ENCODE data around the gene BICRA. TPM values are rescaled to one million over a fixed set of nuclear protein-coding genes. Genes with fewer than 3 reads are reported as not detected.

Gene BICRA
- total and polyA plus RNA-seq, 7 donors, result 3.1 to 22.4 (median 9.9) TPM

DNA sequence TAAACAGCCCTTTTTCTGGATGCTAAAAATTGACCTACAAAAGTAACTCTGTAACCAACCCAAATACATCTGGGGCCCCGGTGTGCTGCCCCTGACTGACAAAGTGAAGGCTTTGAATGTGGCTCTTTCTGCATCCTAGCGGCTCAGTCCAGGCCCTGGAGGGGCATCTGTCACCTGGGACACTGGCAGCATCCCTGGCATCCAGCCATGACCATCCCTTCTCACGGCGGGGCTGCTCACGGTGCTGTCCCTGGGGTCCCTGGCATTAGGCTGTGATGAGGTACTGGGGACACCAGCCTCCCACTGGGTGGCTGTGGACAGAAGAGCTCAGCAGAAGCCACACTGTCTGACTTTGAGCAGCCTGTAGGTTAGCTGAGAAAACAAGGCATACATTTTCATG lies 34.3 kb downstream of the BICRA start:
- Histone ChIP-seq H3K9me3 (no peaks in the 10 kb centered on the region), H3K27me3 (ENCODE audit: insufficient read depth in 3 of 3, low read length in 2 of 3) (no peaks in the 10 kb centered on the region), H3K27ac (no peak overlapping the region), H3K36me3 (ENCODE audit: insufficient read depth in 1 of 2, low read depth in 1 of 2) (peaks cover 0 to 7% of the 10 kb centered on the region in 2 donors), H3K4me3 (no peak overlapping the region), H3K4me1 (peaks cover 30% of the 10 kb centered on the region)
- peak in 1 of 2 donors; percentile 40 for DNase-seq
- intact Hi-C loops (cut with DNase I), result no loop called here
- no peak for ATAC-seq
- TF ChIP-seq, protein P1, sequence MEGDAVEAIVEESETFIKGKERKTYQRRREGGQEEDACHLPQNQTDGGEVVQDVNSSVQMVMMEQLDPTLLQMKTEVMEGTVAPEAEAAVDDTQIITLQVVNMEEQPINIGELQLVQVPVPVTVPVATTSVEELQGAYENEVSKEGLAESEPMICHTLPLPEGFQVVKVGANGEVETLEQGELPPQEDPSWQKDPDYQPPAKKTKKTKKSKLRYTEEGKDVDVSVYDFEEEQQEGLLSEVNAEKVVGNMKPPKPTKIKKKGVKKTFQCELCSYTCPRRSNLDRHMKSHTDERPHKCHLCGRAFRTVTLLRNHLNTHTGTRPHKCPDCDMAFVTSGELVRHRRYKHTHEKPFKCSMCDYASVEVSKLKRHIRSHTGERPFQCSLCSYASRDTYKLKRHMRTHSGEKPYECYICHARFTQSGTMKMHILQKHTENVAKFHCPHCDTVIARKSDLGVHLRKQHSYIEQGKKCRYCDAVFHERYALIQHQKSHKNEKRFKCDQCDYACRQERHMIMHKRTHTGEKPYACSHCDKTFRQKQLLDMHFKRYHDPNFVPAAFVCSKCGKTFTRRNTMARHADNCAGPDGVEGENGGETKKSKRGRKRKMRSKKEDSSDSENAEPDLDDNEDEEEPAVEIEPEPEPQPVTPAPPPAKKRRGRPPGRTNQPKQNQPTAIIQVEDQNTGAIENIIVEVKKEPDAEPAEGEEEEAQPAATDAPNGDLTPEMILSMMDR (IDR thresholded peaks at IDR 0.05), result no peak
- 63 to 82% (median 80%) methylated on average over 5 of the region's 5 CpGs for WGBS, 3 donors

DNA sequence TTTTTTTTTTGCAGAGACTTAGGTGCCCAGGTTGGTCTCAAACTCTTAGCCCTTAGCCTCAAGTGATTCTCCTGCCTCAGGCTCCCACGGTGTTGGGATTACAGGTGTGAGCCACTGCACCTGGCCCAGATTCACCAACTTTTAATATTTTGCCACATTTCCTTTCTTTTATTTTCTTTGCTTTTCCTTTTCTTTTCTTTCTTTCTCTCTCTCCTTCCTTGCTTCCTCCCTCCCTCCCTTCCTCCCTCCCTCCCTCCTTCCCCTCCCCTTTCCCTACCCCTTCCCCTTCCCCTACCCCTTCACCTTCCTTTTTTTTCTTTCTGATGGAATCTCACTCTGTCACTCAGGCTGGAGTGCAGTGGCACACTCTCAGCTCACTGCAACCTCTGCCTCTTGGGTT lies 35.3 kb downstream of the BICRA start:
- no peak for ATAC-seq
- Histone ChIP-seq H3K9me3 (no peaks in the 10 kb centered on the region), H3K27me3 (ENCODE audit: insufficient read depth in 3 of 3, low read length in 2 of 3) (no peaks in the 10 kb centered on the region), H3K36me3 (ENCODE audit: insufficient read depth in 1 of 2, low read depth in 1 of 2) (peaks cover 0 to 7% of the 10 kb centered on the region in 2 donors), H3K27ac (peak overlapping the region; percentile 15), H3K4me1 (peaks cover 30% of the 10 kb centered on the region), H3K4me3 (no peak overlapping the region)
- DNase-seq, result no peak
- intact Hi-C loops (cut with DNase I), result no loop called here
- TF ChIP-seq, protein P1 (IDR thresholded peaks at IDR 0.05), result no peak
- WGBS, 3 donors, result 94 to 100% (median 100%) methylated on average over 1 of the region's 1 CpG

DNA sequence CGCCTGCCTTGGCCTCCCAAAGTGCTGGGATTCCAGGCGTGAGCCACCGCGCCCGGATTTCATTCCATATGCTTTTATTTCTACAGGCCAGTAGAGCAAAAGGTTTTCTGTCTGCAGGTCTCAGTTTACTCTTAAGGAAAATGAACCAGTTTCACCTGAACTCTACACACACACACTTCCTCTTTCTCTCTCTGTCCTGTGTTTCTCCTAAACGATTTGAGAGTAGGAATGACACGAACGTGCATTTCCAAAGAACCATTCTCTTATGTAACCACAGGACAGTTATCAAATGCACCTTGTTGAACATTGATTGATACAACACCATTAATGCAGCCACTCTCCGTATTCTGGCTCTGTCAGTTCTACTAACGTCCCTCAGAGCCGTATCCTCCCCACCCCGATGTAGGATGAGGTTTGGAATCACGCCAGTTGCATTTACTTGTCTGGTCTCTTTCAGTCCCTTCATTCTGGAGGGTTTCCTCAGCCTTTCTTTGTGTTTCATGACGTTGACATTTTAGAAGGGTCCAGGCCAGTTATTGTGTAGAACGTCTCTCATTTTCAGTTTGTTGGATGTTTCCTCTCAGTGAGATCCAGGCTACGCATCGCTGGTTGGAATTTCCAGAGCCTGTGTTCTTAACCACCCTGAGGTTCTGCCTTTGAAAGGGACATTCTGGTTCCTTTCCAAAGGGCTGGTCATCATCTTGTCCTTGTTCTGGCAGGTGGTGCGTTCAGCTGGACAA lies 36.0 kb downstream of the BICRA start:
- Histone ChIP-seq H3K27ac (peak overlapping the region; percentile 15), H3K9me3 (no peaks in the 10 kb centered on the region), H3K4me1 (peaks cover 30% of the 10 kb centered on the region), H3K4me3 (no peak overlapping the region), H3K36me3 (ENCODE audit: insufficient read depth in 1 of 2, low read depth in 1 of 2) (peaks cover 0 to 7% of the 10 kb centered on the region in 2 donors), H3K27me3 (ENCODE audit: insufficient read depth in 3 of 3, low read length in 2 of 3) (no peaks in the 10 kb centered on the region)
- peak in 1 of 2 donors; percentile 28 for DNase-seq
- TF ChIP-seq, protein P1 (IDR thresholded peaks at IDR 0.05), result no peak
- ATAC-seq, result no peak
- intact Hi-C loops (cut with DNase I), result no loop called here
- WGBS, 3 donors, result 58 to 63% (median 63%) methylated on average over 18 of the region's 18 CpGs

DNA sequence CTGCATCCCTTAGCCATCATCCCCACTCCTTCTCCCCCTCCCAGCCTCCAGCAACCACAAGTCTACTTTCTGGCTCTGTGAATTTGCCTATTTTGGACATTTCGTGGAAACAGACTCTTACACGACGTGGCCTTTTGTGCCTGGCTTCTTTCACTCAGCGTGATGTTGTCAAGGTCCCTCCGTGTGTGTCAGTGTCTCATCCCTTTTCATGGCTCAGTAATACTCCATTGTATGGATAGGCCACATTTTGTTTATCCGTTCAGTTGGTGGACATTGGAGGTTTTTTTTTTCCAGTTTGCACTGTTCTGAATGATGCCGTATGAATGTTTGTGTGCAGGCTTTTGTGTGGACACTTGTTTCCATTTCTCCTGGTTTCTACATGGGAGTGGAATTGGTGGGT lies 38.0 kb downstream of the BICRA start:
- intact Hi-C loops (cut with DNase I), result no loop called here
- no peaks in the 10 kb centered on the region for H3K27me3 ChIP-seq (ENCODE audit: insufficient read depth in 3 of 3, low read length in 2 of 3)
- DNase-seq, result no peak
- H3K4me1 ChIP-seq, result peaks cover 30% of the 10 kb centered on the region
- H3K36me3 ChIP-seq (ENCODE audit: insufficient read depth in 1 of 2, low read depth in 1 of 2), result peaks cover 0 to 7% of the 10 kb centered on the region in 2 donors
- no peak overlapping the region for H3K4me3 ChIP-seq
- no peak overlapping the region for H3K27ac ChIP-seq
- WGBS, 3 donors, result 98% methylated on average over 7 of the region's 7 CpGs
- no peak for ATAC-seq
- no peaks in the 10 kb centered on the region for H3K9me3 ChIP-seq
- TF ChIP-seq, protein P1 (IDR thresholded peaks at IDR 0.05), result no peak

DNA sequence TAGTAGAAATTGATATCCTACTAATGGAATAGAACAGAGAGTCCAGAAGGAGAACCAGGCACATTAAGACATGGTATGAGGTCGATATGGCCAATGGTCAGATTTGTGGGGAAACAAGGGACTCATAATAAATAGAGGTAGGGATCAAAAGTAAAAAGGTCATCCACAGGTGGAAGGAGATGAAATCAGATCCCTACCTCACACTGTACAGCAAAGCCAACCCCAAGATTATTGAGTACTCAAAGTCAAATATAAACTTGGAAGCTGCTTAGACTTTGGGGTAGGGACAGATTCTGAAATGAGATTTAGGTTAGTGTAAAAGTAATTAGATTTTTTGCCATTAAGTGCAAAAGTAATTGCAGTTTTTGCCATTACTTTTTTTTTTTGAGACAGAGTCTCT lies 40.7 kb downstream of the BICRA start:
- intact Hi-C loops (cut with DNase I), result no loop called here
- no peak for DNase-seq
- TF ChIP-seq, protein P1 (IDR thresholded peaks at IDR 0.05), result no peak
- Histone ChIP-seq H3K4me3 (no peak overlapping the region), H3K36me3 (ENCODE audit: insufficient read depth in 1 of 2, low read depth in 1 of 2) (peaks cover 0 to 7% of the 10 kb centered on the region in 2 donors), H3K27me3 (ENCODE audit: insufficient read depth in 3 of 3, low read length in 2 of 3) (no peaks in the 10 kb centered on the region), H3K4me1 (peaks cover 22% of the 10 kb centered on the region), H3K9me3 (no peaks in the 10 kb centered on the region), H3K27ac (peak overlapping the region; percentile 75)
- no peak for ATAC-seq
- 93 to 95% (median 95%) methylated on average over 1 of the region's 1 CpG for WGBS, 3 donors
